ENCODE measurements around the gene IFIT2.
"Not testable (repeated sequence)": the region's sequence is repeated elsewhere in the genome, so short reads cannot be mapped to it uniquely, and the experiment has no call there.

The IFIT2 gene

GRCh38 chr10:89343089-89343767 lies 41.4 kb downstream of the IFIT2 start:
- no peak for DNase-seq

GRCh38 chr10:89344156-89344555 lies 42.3 kb downstream of the IFIT2 start:
- no peak for DNase-seq

- no peak for DNase-seq
These were observed 43.6 kb downstream of the IFIT2 start for GRCh38 chr10:89345367-89346000.

GRCh38 chr10:89346405-89347254 lies 44.8 kb downstream of the IFIT2 start:
- peak in 1 of 2 experiments; percentile 17 for DNase-seq

- DNase-seq, result no peak
These were observed 46.0 kb downstream of the IFIT2 start for GRCh38 chr10:89347701-89348457.

GRCh38 chr10:89348481-89348880 lies 46.6 kb downstream of the IFIT2 start:
- no peak for DNase-seq

GRCh38 chr10:89348975-89349374 lies 47.1 kb downstream of the IFIT2 start:
- no peak for DNase-seq

- DNase-seq, result not testable (repeated sequence)
These were observed 48.9 kb downstream of the IFIT2 start for GRCh38 chr10:89350631-89351315.

GRCh38 chr10:89351412-89351779 lies 49.5 kb downstream of the IFIT2 start:
- DNase-seq, result no peak

- DNase-seq, result no peak
These were observed 50.1 kb downstream of the IFIT2 start for GRCh38 chr10:89351780-89352597.

GRCh38 chr10:89352802-89353201 lies 51.0 kb downstream of the IFIT2 start:
- no peak for DNase-seq

- no peak for DNase-seq
These were observed 53.6 kb downstream of the IFIT2 start for GRCh38 chr10:89355394-89355931.

- DNase-seq, result no peak
These were observed 55.2 kb downstream of the IFIT2 start for GRCh38 chr10:89357096-89357495.

- DNase-seq, result no peak
These were observed 56.1 kb downstream of the IFIT2 start for GRCh38 chr10:89357975-89358374.
